ENCODE data around the gene PRKCH. TPM values are rescaled to one million over a fixed set of nuclear protein-coding genes. Genes with fewer than 3 reads are reported as not detected.

PRKCH gene
- total RNA-seq, 1 experiment from 2014 or later = 2.7 TPM

GRCh38 chr14:61575551-61576150 lies 254.3 kb downstream of the PRKCH start:
- Histone ChIP-seq H3K4me3 (ENCODE audit: low read depth in 2 of 2, low read length in 2 of 2) (no peak overlapping the region), H3K36me3 (ENCODE audit: control insufficient read depth, insufficient read depth, low read length) (no peaks in the 10 kb centered on the region), H3K27ac (ENCODE audit: low read length) (no peak overlapping the region), H3K9me3 (ENCODE audit: control insufficient read depth, insufficient read depth, low read depth, low read length) (no peaks in the 10 kb centered on the region), H3K4me1 (ENCODE audit: control insufficient read depth, insufficient read depth, low read length) (no peaks in the 10 kb centered on the region), H3K27me3 (ENCODE audit: control insufficient read depth, insufficient read depth, low read length) (no peaks in the 10 kb centered on the region)
- ChIA-PET POLR2A (no interaction called here), CTCF (no interaction called here)
- TF ChIP-seq CTCF (IDR thresholded peaks at IDR 0.05) (no peak), REST (IDR thresholded peaks at IDR 0.05; ENCODE audit: insufficient read depth in 1 of 2, low read depth in 2 of 2, low read length in 1 of 2) (no peak), POLR2AphosphoS5 (IDR thresholded peaks at IDR 0.05; ENCODE audit: low read depth, low read length) (no peak), TCF7L2 (IDR thresholded peaks at IDR 0.05; ENCODE audit: low read depth, low read length) (no peak), SIN3A (IDR thresholded peaks at IDR 0.05; ENCODE audit: borderline replicate concordance, insufficient read depth, low read depth, low read length) (no peak)
- in situ Hi-C loops (cut with HindIII; ENCODE audit: low pct_unique_long_range_greater_than_20kb, low sequenced_read_pairs) (no loop called here), intact Hi-C loops (cut with micrococcal nuclease; ENCODE audit: unreplicated experiment) (no loop called here)
- no TSS peak for BruUV-seq (replicated peaks)
- ATAC-seq = no peak
- no peak for DNase-seq (ENCODE audit: low read depth, low spot score)

- no peak for DNase-seq (ENCODE audit: low read depth, low spot score)
- H3K9me3 ChIP-seq (ENCODE audit: control insufficient read depth, insufficient read depth, low read depth, low read length) = no peaks in the 10 kb centered on the region
- no TSS peak for BruUV-seq (replicated peaks)
- no peaks in the 10 kb centered on the region for H3K36me3 ChIP-seq (ENCODE audit: control insufficient read depth, insufficient read depth, low read length)
- ChIA-PET CTCF (no interaction called here), POLR2A (no interaction called here)
- H3K27me3 ChIP-seq (ENCODE audit: control insufficient read depth, insufficient read depth, low read length) = no peaks in the 10 kb centered on the region
- ATAC-seq = no peak
- no peak overlapping the region for H3K27ac ChIP-seq (ENCODE audit: low read length)
- in situ Hi-C loops (cut with HindIII; ENCODE audit: low pct_unique_long_range_greater_than_20kb, low sequenced_read_pairs) = no loop called here
- intact Hi-C loops (cut with micrococcal nuclease; ENCODE audit: unreplicated experiment) = no loop called here
- TF ChIP-seq POLR2AphosphoS5 (IDR thresholded peaks at IDR 0.05; ENCODE audit: low read depth, low read length) (no peak), REST (IDR thresholded peaks at IDR 0.05; ENCODE audit: insufficient read depth in 1 of 2, low read depth in 2 of 2, low read length in 1 of 2) (no peak), CTCF (IDR thresholded peaks at IDR 0.05) (no peak), TCF7L2 (IDR thresholded peaks at IDR 0.05; ENCODE audit: low read depth, low read length) (no peak), SIN3A (IDR thresholded peaks at IDR 0.05; ENCODE audit: borderline replicate concordance, insufficient read depth, low read depth, low read length) (no peak)
- H3K4me1 ChIP-seq (ENCODE audit: control insufficient read depth, insufficient read depth, low read length) = no peaks in the 10 kb centered on the region
- H3K4me3 ChIP-seq (ENCODE audit: low read depth in 2 of 2, low read length in 2 of 2) = no peak overlapping the region
Observed at GRCh38 chr14:61577506-61577931, 256.1 kb downstream of the PRKCH start.

Data from Panc1 (cell line).